ENCODE data around the gene USF1.

DNA sequence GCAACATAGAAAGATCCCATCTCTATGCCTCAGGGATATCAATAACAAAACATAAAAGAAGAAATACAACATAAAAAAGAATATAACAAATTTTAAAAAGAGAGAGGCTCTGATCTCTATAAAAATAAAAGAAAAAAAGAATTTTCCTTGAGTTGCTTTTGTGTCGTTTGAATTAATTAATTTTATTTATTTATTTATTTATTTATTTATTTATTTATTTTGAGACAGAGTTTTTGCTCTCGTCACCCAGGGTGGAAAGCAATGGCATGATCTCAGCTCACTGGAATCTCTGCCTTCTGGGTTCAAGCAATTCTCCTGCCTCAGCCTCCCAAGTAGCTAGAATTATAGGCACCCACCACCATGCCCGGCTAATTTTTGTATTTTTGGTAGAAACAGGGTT, 33.4 kb downstream of the USF1 start:
- TF ChIP-seq, protein P1, sequence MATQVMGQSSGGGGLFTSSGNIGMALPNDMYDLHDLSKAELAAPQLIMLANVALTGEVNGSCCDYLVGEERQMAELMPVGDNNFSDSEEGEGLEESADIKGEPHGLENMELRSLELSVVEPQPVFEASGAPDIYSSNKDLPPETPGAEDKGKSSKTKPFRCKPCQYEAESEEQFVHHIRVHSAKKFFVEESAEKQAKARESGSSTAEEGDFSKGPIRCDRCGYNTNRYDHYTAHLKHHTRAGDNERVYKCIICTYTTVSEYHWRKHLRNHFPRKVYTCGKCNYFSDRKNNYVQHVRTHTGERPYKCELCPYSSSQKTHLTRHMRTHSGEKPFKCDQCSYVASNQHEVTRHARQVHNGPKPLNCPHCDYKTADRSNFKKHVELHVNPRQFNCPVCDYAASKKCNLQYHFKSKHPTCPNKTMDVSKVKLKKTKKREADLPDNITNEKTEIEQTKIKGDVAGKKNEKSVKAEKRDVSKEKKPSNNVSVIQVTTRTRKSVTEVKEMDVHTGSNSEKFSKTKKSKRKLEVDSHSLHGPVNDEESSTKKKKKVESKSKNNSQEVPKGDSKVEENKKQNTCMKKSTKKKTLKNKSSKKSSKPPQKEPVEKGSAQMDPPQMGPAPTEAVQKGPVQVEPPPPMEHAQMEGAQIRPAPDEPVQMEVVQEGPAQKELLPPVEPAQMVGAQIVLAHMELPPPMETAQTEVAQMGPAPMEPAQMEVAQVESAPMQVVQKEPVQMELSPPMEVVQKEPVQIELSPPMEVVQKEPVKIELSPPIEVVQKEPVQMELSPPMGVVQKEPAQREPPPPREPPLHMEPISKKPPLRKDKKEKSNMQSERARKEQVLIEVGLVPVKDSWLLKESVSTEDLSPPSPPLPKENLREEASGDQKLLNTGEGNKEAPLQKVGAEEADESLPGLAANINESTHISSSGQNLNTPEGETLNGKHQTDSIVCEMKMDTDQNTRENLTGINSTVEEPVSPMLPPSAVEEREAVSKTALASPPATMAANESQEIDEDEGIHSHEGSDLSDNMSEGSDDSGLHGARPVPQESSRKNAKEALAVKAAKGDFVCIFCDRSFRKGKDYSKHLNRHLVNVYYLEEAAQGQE (IDR thresholded peaks at IDR 0.05; ENCODE audit: unreplicated experiment): no peak
- TF ChIP-seq EZH2 (IDR thresholded peaks at IDR 0.05; ENCODE audit: low read depth, unreplicated experiment) (no peak), POLR2AphosphoS5 (IDR thresholded peaks at IDR 0.05; ENCODE audit: low read depth) (no peak), EZH2phosphoT487 (IDR thresholded peaks at IDR 0.05; ENCODE audit: unreplicated experiment) (no peak), JUNB (IDR thresholded peaks at IDR 0.05; ENCODE audit: unreplicated experiment) (no peak), CREB1 (CRISPR knock-in tag; IDR thresholded peaks at IDR 0.05; ENCODE audit: low read depth) (no peak), STAT1 (IDR thresholded peaks at IDR 0.05; ENCODE audit: unreplicated experiment) (no peak), NANOG (IDR thresholded peaks at IDR 0.05; ENCODE audit: borderline replicate concordance) (no peak), ZNF331 (CRISPR knock-in tag; IDR thresholded peaks at IDR 0.05; ENCODE audit: low read depth) (no peak), ZNF114 (CRISPR knock-in tag; IDR thresholded peaks at IDR 0.05) (no peak)
- TF ChIP-seq, protein P2, sequence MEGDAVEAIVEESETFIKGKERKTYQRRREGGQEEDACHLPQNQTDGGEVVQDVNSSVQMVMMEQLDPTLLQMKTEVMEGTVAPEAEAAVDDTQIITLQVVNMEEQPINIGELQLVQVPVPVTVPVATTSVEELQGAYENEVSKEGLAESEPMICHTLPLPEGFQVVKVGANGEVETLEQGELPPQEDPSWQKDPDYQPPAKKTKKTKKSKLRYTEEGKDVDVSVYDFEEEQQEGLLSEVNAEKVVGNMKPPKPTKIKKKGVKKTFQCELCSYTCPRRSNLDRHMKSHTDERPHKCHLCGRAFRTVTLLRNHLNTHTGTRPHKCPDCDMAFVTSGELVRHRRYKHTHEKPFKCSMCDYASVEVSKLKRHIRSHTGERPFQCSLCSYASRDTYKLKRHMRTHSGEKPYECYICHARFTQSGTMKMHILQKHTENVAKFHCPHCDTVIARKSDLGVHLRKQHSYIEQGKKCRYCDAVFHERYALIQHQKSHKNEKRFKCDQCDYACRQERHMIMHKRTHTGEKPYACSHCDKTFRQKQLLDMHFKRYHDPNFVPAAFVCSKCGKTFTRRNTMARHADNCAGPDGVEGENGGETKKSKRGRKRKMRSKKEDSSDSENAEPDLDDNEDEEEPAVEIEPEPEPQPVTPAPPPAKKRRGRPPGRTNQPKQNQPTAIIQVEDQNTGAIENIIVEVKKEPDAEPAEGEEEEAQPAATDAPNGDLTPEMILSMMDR (conservative IDR thresholded peaks at IDR 0.05; ENCODE audit: low read depth in 2 of 2): no peak
- TF ChIP-seq, protein P3, sequence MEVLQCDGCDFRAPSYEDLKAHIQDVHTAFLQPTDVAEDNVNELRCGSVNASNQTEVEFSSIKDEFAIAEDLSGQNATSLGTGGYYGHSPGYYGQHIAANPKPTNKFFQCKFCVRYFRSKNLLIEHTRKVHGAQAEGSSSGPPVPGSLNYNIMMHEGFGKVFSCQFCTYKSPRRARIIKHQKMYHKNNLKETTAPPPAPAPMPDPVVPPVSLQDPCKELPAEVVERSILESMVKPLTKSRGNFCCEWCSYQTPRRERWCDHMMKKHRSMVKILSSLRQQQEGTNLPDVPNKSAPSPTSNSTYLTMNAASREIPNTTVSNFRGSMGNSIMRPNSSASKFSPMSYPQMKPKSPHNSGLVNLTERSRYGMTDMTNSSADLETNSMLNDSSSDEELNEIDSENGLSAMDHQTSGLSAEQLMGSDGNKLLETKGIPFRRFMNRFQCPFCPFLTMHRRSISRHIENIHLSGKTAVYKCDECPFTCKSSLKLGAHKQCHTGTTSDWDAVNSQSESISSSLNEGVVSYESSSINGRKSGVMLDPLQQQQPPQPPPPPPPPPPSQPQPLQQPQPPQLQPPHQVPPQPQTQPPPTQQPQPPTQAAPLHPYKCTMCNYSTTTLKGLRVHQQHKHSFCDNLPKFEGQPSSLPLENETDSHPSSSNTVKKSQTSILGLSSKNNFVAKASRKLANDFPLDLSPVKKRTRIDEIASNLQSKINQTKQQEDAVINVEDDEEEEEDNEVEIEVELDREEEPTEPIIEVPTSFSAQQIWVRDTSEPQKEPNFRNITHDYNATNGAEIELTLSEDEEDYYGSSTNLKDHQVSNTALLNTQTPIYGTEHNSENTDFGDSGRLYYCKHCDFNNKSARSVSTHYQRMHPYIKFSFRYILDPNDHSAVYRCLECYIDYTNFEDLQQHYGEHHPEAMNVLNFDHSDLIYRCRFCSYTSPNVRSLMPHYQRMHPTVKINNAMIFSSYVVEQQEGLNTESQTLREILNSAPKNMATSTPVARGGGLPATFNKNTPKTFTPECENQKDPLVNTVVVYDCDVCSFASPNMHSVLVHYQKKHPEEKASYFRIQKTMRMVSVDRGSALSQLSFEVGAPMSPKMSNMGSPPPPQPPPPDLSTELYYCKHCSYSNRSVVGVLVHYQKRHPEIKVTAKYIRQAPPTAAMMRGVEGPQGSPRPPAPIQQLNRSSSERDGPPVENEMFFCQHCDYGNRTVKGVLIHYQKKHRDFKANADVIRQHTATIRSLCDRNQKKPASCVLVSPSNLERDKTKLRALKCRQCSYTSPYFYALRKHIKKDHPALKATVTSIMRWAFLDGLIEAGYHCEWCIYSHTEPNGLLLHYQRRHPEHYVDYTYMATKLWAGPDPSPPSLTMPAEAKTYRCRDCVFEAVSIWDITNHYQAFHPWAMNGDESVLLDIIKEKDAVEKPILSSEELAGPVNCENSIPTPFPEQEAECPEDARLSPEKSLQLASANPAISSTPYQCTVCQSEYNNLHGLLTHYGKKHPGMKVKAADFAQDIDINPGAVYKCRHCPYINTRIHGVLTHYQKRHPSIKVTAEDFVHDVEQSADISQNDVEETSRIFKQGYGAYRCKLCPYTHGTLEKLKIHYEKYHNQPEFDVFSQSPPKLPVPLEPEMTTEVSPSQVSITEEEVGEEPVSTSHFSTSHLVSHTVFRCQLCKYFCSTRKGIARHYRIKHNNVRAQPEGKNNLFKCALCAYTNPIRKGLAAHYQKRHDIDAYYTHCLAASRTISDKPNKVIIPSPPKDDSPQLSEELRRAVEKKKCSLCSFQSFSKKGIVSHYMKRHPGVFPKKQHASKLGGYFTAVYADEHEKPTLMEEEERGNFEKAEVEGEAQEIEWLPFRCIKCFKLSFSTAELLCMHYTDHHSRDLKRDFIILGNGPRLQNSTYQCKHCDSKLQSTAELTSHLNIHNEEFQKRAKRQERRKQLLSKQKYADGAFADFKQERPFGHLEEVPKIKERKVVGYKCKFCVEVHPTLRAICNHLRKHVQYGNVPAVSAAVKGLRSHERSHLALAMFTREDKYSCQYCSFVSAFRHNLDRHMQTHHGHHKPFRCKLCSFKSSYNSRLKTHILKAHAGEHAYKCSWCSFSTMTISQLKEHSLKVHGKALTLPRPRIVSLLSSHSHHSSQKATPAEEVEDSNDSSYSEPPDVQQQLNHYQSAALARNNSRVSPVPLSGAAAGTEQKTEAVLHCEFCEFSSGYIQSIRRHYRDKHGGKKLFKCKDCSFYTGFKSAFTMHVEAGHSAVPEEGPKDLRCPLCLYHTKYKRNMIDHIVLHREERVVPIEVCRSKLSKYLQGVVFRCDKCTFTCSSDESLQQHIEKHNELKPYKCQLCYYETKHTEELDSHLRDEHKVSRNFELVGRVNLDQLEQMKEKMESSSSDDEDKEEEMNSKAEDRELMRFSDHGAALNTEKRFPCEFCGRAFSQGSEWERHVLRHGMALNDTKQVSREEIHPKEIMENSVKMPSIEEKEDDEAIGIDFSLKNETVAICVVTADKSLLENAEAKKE (CRISPR knock-in tag; IDR thresholded peaks at IDR 0.05): no peak

Measured in GM23338 (cell line).